Osteocyte (in vitro differentiated cells): ENCODE data around the gene IKZF1. TPM values are rescaled to one million over a fixed set of nuclear protein-coding genes. Genes with fewer than 3 reads are reported as not detected.

ENCODE experiments used
- DNase-seq: peaks from one replicate; pipeline ENCODE4 v3.0.0; 2021; ENCODE audit warnings: mixed read lengths; ENCODE audit not compliant: unreplicated experiment; ENCODE audit errors: extremely low spot score
- H3K27ac Mint-ChIP-seq: one replicate; pipeline ENCODE4 v1.8.0; 2021; ENCODE audit warnings: mild to moderate bottlenecking, mixed read lengths; ENCODE audit not compliant: unreplicated experiment
- H3K27me3 Mint-ChIP-seq: one replicate; pipeline ENCODE4 v1.8.0; 2021; ENCODE audit warnings: mixed read lengths; ENCODE audit not compliant: unreplicated experiment
- H3K36me3 Mint-ChIP-seq: one replicate; pipeline ENCODE4 v1.8.0; 2021; ENCODE audit warnings: mixed read lengths; ENCODE audit not compliant: unreplicated experiment
- H3K4me1 Mint-ChIP-seq: one replicate; pipeline ENCODE4 v1.8.0; 2021; ENCODE audit warnings: mixed read lengths; ENCODE audit not compliant: unreplicated experiment
- H3K4me3 Mint-ChIP-seq: one replicate; pipeline ENCODE4 v1.8.0; 2021; ENCODE audit warnings: mild to moderate bottlenecking, moderate library complexity, mixed read lengths; ENCODE audit not compliant: unreplicated experiment
- H3K9me3 Mint-ChIP-seq: one replicate; pipeline ENCODE4 v1.8.0; 2021; ENCODE audit warnings: mixed read lengths; ENCODE audit not compliant: unreplicated experiment
- total RNA-seq: library from RNA; stranded (reverse); gene quantifications from 2 replicates; pipeline ENCODE4 v1.2.1, GENCODE V29; 2021
- TF ChIP-seq, protein P1 (sequence below): fragments of 200-600 bp; sonication (generic); IDR thresholded peaks from 2 replicates; pipeline ENCODE4 v1.5.0; 2021; ENCODE audit warnings: antibody characterized with exemption, mild to moderate bottlenecking, moderate library complexity

IKZF1 gene
- total RNA-seq, 1 donor from 2014 or later, result not detected

DNA sequence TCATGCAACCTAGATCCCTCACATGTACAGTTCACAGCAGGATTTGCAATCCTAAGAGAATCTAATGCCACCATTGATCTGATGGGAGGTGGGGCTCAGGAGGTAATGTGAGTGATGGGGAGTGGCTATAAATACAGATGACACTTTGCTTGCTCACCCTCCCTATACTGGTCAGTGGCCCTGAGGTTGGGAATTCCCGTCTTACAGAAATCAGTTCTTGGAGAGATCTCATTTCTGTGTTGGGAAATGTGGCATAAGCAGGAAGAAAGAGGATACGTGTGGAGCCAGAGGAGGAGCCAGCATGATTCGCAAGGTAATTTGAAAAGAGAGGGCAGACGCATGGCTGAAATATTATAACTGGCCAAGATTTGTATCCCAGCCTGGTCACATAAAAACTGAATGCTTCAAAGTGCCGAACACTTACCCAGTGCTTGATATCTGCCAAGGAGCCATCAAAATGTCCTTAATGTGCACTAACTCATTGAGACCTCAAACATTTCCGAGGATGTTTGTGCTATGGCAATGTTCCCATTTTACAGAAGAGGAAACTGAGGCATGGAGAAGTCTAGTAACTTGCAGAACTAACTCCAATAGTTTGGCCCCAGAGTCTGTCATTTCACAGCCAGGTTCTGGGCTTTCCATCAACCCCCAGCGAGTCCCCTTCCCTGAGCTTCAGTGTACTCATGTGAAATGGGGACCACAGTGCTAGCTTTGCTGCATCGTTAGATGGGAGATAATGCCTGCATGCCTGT is 5.5 kb upstream of the IKZF1 start:
- DNase-seq, result no peak
- no peaks in the 10 kb centered on the region for H3K36me3 Mint-ChIP-seq
- no peak overlapping the region for H3K27ac Mint-ChIP-seq
- TF ChIP-seq, protein P1, sequence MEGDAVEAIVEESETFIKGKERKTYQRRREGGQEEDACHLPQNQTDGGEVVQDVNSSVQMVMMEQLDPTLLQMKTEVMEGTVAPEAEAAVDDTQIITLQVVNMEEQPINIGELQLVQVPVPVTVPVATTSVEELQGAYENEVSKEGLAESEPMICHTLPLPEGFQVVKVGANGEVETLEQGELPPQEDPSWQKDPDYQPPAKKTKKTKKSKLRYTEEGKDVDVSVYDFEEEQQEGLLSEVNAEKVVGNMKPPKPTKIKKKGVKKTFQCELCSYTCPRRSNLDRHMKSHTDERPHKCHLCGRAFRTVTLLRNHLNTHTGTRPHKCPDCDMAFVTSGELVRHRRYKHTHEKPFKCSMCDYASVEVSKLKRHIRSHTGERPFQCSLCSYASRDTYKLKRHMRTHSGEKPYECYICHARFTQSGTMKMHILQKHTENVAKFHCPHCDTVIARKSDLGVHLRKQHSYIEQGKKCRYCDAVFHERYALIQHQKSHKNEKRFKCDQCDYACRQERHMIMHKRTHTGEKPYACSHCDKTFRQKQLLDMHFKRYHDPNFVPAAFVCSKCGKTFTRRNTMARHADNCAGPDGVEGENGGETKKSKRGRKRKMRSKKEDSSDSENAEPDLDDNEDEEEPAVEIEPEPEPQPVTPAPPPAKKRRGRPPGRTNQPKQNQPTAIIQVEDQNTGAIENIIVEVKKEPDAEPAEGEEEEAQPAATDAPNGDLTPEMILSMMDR, result no peak
- peaks cover 59% of the 10 kb centered on the region for H3K27me3 Mint-ChIP-seq
- peaks cover 3% of the 10 kb centered on the region for H3K4me1 Mint-ChIP-seq
- H3K4me3 Mint-ChIP-seq, result no peak overlapping the region
- no peaks in the 10 kb centered on the region for H3K9me3 Mint-ChIP-seq

DNA sequence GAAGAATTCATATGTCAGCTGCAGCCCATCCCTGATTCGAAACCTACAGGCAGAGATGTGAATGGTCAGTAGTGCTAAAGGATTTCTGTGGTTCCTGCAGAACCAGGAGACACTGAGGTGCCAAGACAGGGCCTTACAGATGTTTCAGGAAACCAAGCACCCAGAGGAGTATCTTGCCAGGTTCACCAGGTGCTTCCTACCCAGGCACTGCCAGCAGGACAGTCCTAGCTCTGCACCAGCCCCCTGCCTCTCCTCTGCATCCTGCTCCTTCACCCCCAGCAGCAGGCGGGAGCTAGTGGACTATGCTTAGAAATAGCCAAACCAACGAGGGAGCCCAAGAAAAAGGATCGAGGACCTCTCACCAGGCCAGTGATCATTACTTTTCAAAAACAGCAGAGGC is 4.2 kb upstream of the IKZF1 start:
- H3K27me3 Mint-ChIP-seq, result peaks cover 60% of the 10 kb centered on the region

DNA sequence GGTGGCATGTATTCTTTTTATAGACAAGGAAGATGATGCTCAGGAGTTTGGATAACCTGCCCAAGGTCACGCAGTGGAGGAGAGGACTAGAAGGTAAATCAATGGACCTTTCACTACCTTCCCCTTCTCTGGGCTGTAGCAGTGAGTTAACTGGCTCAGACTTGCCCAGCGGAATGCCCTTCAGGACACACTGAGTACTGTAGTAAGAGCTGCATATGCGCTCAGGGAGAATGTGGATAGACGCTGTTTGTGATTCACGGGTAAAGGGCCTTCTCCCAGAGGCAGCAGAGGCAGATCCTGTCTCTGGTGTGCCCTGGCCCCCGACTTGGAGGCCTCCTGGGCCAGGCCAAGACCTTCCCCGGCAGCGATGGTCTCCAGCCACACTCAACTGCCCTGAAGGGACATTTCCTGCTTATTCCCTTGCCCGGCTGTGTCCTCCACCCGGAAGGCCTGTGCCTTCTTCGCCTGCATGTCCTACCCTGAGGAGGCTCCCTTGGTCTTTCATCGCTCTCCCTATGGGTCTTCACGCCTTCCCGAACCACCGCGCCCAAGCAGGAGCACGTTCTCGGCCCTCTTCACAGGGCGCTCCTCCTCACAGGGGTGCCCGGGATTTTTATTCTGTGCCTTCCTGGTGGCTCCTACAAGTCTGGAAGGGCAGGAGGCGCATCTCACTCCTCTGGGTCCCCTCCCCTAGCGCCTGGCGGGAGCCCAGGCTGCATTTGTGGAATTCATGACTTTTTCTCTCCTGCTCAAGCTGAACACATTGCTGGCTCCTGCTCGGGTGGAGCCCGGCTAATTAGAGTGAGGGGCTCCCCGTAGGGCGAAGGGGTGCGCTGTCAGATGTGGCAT is 1.8 kb upstream of the IKZF1 start:
- Mint-ChIP-seq H3K4me3 (peak overlapping the region; percentile 59), H3K27me3 (peaks cover 69% of the 10 kb centered on the region)

More for the DNA sequence above, 4.2 kb upstream of the IKZF1 start:
- H3K27ac Mint-ChIP-seq, result no peak overlapping the region
- peaks cover 5% of the 10 kb centered on the region for H3K4me1 Mint-ChIP-seq
- DNase-seq, result no peak
- no peak overlapping the region for H3K4me3 Mint-ChIP-seq
- H3K9me3 Mint-ChIP-seq, result no peaks in the 10 kb centered on the region
- no peaks in the 10 kb centered on the region for H3K36me3 Mint-ChIP-seq
- TF ChIP-seq, protein P1, result no peak

DNA sequence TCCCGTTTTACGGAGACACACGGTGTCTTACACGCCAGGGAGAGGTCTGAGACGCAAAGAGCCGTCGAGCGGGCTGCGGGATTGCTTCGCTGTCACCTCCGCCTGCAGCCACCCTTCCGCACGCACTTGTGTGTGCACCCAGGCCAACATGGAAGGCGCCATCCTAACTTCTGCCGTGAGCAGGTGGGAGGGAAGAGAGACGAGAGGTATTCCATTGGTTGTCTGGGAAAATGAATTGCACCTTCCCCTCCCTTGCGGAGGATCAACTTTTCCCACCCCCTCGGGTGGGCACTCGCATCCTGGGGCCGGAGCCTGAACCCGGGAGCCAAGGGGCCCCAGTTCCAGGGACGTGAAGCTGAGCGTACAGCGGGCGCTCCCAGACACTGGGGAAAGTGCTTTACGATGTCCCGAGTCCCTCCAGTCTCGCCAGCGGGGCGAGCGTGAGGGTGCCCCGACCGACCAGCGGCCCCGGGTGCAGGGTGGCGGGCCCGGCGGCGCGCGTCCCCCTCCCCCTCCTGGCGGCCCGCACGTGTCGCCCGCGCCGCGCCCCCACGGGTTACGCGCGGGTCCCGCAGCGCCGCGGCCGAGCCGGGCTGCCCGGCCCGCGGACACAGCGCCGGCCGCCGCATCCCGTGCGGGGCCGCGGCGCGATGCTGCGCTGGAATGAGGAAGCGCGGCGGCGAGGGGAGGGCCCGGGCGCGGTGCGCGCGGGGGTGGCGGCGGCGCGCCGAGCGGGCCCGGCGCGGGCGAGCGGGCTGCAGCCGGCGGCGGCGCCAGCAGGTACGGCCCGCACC is 984 bp upstream of the IKZF1 start:
- DNase-seq, result no peak
- Mint-ChIP-seq H3K36me3 (no peaks in the 10 kb centered on the region), H3K4me3 (peak overlapping the region; percentile 59), H3K4me1 (peaks cover 5% of the 10 kb centered on the region), H3K27ac (no peak overlapping the region), H3K9me3 (no peaks in the 10 kb centered on the region), H3K27me3 (peaks cover 74% of the 10 kb centered on the region)
- TF ChIP-seq, protein P1, result no peak

More for the DNA sequence above, 1.8 kb upstream of the IKZF1 start:
- DNase-seq, result no peak
- H3K9me3 Mint-ChIP-seq, result no peaks in the 10 kb centered on the region
- TF ChIP-seq, protein P1, result no peak
- H3K27ac Mint-ChIP-seq, result no peak overlapping the region
- no peaks in the 10 kb centered on the region for H3K36me3 Mint-ChIP-seq
- H3K4me1 Mint-ChIP-seq, result peaks cover 5% of the 10 kb centered on the region
